ENCODE results near the gene ZNF792. TPM values are rescaled to one million over a fixed set of nuclear protein-coding genes. Genes with fewer than 3 reads are reported as not detected.

The ZNF792 gene
- polyA plus RNA-seq, 1 donor from 2014 or later = 3.7 TPM

Other genes with a start within 250 kb of the ZNF792 start
- gene ZNF181, start 230.0 kb downstream of the ZNF792 start, polyA plus RNA-seq = 42.1 and 57.5 TPM in 2 replicates
- 13.4 and 14.9 TPM in 2 replicates for gene ZNF599, start 191.0 kb downstream of the ZNF792 start, polyA plus RNA-seq
- 16.3 and 17.6 TPM in 2 replicates for gene ZNF30, start 37.3 kb downstream of the ZNF792 start, polyA plus RNA-seq
- gene GRAMD1A, start 36.1 kb upstream of the ZNF792 start, polyA plus RNA-seq = 19.0 and 25.8 TPM in 2 replicates
- 1.5 and 3.1 TPM in 2 replicates for gene SCN1B, start 66.2 kb upstream of the ZNF792 start, polyA plus RNA-seq
- 0.15 TPM in 1 of 2 replicates, not detected in the other for gene HPN, start 77.5 kb upstream of the ZNF792 start, polyA plus RNA-seq
- not detected in 2 replicates for gene FXYD3, start 151.6 kb upstream of the ZNF792 start, polyA plus RNA-seq
- 0.63 and 3.1 TPM in 2 replicates for gene LGI4, start 170.8 kb upstream of the ZNF792 start, polyA plus RNA-seq
- gene FXYD1, start 174.6 kb upstream of the ZNF792 start, polyA plus RNA-seq = not detected in 2 replicates
- gene FXYD7, start 179.0 kb upstream of the ZNF792 start, polyA plus RNA-seq = 35.7 and 37.6 TPM in 2 replicates
- not detected in 2 replicates for gene FXYD5, start 190.5 kb upstream of the ZNF792 start, polyA plus RNA-seq

Measured in neural cell (in vitro differentiated cells).